Astrocyte (in vitro differentiated cells and primary cell): Measurements from ENCODE around the gene PCSK1N.
"Not testable (repeated sequence)": the region's sequence is repeated elsewhere in the genome, so short reads cannot be mapped to it uniquely, and the experiment has no call there.

Experiments
- CTCF ChIP-seq: IDR thresholded peaks from 2 replicates; pipeline ENCODE4 v1.5.1; 2011; ENCODE audit warnings: low read depth, mild to moderate bottlenecking, inconsistent platforms, low read length, moderate library complexity; ENCODE audit not compliant: insufficient read depth
- EZH2 ChIP-seq: IDR thresholded peaks from 2 replicates; pipeline ENCODE4 v1.6.1; 2012; ENCODE audit warnings: mild to moderate bottlenecking, low read length, inconsistent platforms; ENCODE audit not compliant: insufficient read depth

- TF ChIP-seq CTCF, EZH2: not testable (repeated sequence)
Observed at GRCh38 chrX:48853494-48853893, 18.1 kb upstream of the PCSK1N start.
